ENCODE data around the gene LAIR1. TPM values are rescaled to one million over a fixed set of nuclear protein-coding genes. Genes with fewer than 3 reads are reported as not detected.
"Not testable (repeated sequence)": the region's sequence is repeated elsewhere in the genome, so short reads cannot be mapped to it uniquely, and the experiment has no call there.

The LAIR1 gene
- total RNA-seq, 1 donor, result under 0.01 TPM

DNA sequence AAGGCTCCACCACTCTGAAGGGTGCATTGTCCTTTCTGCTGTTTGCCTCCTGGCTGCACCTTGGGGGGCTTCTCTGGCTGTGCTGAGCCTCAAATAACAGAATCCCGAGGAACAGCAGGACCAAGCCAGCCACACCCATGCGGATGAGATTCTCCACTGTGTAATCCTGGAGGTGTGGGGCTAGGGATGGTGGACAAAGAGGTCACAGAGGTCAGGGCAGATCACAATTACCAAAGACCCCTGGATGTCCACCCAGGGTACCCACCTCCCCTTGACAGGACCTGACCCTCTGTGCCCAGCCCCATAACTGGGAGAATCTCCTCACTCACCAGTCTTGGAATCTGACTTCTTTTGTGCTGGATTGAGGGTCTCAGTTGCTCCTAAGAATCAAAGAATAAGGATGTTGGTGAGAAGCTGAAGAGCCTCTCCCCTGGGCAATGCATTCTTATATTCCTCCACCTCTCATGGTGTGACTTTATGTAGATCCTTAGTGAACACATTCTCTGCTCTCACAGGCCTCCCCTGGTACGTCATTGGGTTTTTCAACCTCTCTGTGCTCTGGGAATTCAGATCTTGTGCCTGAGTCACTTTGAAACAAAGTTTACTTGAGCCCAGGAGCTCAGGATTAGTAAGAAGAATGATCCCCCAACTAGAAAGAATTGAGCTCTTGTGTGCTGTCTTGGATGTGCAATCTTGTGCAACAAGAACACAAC is 31.0 kb downstream of the LAIR1 start:
- DNase-seq (ENCODE audit: low read depth), result no peak
- TF ChIP-seq, protein P1, sequence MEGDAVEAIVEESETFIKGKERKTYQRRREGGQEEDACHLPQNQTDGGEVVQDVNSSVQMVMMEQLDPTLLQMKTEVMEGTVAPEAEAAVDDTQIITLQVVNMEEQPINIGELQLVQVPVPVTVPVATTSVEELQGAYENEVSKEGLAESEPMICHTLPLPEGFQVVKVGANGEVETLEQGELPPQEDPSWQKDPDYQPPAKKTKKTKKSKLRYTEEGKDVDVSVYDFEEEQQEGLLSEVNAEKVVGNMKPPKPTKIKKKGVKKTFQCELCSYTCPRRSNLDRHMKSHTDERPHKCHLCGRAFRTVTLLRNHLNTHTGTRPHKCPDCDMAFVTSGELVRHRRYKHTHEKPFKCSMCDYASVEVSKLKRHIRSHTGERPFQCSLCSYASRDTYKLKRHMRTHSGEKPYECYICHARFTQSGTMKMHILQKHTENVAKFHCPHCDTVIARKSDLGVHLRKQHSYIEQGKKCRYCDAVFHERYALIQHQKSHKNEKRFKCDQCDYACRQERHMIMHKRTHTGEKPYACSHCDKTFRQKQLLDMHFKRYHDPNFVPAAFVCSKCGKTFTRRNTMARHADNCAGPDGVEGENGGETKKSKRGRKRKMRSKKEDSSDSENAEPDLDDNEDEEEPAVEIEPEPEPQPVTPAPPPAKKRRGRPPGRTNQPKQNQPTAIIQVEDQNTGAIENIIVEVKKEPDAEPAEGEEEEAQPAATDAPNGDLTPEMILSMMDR (IDR thresholded peaks at IDR 0.05; ENCODE audit: insufficient read depth, low read depth, low read length), result no peak
- no peak overlapping the region for H3K4me3 ChIP-seq (ENCODE audit: low read depth, low read length)

DNA sequence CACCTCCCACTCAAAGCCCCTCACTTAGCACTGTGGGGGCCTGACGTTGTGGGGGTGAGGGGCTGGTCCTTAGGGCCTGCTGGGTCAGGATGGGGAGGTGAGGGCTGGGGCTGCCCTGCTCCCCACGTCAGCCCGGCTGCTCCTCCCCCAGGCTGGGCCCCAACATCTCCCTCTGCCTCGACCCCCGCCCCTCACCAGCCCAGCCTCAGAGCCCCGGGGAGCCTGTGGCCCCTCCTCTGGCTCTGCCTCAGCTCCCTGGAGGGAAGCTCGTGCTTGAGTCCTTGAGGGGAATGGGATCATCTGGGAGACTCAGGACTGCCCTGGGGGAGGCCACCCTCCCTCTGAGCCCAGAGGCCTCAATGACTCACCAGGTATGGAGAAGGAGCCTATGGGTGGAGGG is 32.6 kb downstream of the LAIR1 start:
- no peak overlapping the region for H3K4me3 ChIP-seq (ENCODE audit: low read depth, low read length)
- no peak for DNase-seq (ENCODE audit: low read depth)
- TF ChIP-seq, protein P1 (IDR thresholded peaks at IDR 0.05; ENCODE audit: insufficient read depth, low read depth, low read length), result no peak

DNA sequence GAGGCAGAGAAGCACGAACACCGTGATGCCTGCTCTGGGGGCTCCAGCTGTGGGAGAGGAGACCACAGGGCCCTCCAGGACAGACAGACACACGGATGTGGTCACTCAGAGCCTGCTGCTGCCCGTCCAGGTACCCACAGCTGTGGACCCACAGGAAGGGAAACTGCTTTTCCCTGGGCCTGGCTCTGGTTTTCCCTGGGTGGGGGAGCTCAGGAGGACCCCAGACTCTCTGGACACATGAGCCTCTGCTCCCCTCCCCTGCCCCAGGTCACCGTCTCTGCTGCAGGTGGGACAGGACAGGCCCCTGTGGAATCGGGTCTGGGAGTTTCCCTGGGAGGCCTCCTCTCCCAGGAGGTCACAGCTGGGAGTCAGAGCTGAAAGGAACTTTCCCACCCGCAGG is 33.1 kb downstream of the LAIR1 start:
- no peak for DNase-seq (ENCODE audit: low read depth)
- TF ChIP-seq, protein P1 (IDR thresholded peaks at IDR 0.05; ENCODE audit: insufficient read depth, low read depth, low read length), result no peak
- H3K4me3 ChIP-seq (ENCODE audit: low read depth, low read length), result no peak overlapping the region

DNA sequence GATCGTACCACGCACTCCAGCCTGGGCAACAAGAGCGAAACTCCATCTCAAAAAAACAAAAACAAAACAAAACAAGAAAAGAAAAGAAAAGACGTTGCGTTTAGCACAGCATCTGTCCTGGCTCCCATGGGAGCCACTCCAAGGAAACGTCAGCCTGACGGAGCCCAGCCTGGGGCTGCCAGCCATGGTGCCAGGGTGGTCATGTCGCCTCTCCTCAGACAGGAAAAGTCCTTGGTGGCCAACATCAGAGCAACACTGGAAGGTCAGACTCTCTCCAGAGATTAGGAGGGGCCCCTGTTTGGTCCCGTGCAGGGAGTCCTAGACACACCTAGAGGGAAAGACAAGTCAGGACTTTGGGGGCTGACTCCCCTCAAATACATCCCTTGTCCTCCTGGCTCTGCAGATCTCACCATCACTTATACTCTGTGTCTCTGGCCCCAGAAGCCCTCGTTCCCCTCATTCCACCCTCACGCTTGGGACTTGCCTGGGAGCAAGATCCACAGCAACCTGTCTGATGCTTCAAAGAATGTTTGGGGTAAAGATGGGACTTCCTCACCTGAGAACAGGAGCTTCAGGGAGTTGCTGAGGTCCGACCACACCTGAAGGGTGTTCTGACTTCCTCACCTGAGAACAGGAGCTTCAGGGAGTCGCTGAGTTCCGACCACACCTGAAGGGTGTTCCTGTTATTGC is 35.1 kb downstream of the LAIR1 start:
- TF ChIP-seq, protein P1 (IDR thresholded peaks at IDR 0.05; ENCODE audit: insufficient read depth, low read depth, low read length), result no peak
- H3K4me3 ChIP-seq (ENCODE audit: low read depth, low read length), result no peak overlapping the region
- no peak for DNase-seq (ENCODE audit: low read depth)

DNA sequence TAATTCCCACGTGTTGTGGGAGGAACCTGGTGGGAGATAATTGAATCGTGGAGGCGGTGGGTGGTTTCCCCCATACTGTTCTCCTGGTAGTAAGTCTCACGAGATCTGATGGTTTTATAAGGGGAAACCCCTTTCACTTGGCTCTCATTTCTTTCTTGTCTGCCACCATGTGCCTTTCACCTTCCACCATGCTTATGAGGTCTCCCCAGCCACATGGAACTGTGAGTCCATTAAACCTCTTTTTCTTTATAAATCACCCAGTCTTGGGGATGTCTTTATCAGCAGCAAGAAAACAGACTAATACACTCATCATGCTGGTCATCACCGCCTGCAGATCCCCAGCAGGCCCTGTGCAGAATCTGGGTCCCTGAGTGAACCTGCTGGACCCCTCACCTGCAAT is 36.0 kb downstream of the LAIR1 start:
- H3K4me3 ChIP-seq (ENCODE audit: low read depth, low read length); DNase-seq (ENCODE audit: low read depth): not testable (repeated sequence)

DNA sequence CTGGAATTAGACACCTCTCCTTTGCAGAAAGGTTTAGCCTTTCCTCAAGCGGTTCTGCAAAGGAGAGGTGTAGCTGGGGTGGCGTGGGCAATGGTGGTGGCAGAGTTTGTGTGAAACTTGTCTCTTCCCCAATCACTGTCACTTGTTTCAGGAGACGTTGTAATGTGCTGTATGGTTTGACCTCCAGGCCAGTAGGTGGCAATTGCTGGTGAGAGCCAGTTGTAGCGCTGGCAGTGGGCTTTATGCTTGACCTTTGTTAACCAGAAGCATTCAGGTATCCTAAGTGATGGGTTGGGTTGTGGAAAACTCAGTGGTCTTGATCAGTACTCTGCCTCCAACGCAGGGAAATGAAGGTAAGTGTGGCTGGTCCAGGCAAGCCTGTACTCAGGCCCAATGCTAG is 39.1 kb downstream of the LAIR1 start:
- no peak overlapping the region for H3K4me3 ChIP-seq (ENCODE audit: low read depth, low read length)
- TF ChIP-seq, protein P1 (IDR thresholded peaks at IDR 0.05; ENCODE audit: insufficient read depth, low read depth, low read length), result no peak
- DNase-seq (ENCODE audit: low read depth), result no peak

DNA sequence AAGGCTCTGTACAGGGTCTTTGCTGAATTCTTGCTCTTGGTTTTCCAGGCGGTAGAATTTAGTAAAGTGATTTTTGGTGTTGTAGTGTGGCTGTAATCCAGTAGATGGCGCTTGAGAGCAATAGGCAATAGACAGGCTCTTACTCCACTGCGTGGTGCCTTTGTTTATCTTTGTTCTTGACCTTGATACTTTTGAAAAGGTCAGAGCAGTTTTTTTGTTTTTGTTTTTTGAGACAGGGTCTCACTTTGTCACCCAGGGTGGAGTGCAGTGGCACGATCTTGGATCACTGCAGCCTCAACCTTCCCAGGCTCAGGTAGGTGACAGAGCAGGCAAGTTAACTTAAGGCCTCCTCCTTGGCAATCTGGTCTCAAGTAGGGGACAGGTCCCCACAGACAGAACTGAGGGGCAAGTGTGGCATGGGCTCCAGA is 39.5 kb downstream of the LAIR1 start:
- no peak overlapping the region for H3K4me3 ChIP-seq (ENCODE audit: low read depth, low read length)
- TF ChIP-seq, protein P1 (IDR thresholded peaks at IDR 0.05; ENCODE audit: insufficient read depth, low read depth, low read length), result peak; percentile 88
- peak; percentile 40 for DNase-seq (ENCODE audit: low read depth)

All from fibroblast of villous mesenchyme (primary cell).